ENCODE measurements around the gene SLC66A1. TPM values are rescaled to one million over a fixed set of nuclear protein-coding genes. Genes with fewer than 3 reads are reported as not detected.
A peak's percentile ranks its signal among the peaks of the same experiment; 100 is the strongest.

The SLC66A1 gene
- total RNA-seq, 2 donors from 2014 or later, result 11.4 to 12.0 TPM

GRCh38 chr1:19312782-19313635 is 883 bp downstream of the SLC66A1 start:
- peak overlapping the region; percentile 63 to 85 for H3K27ac ChIP-seq
- no peaks in the 10 kb centered on the region for H3K27me3 ChIP-seq (replicated peaks; ENCODE audit: insufficient read depth)
- peak overlapping the region; percentile 96 for H3K4me3 ChIP-seq
- H3K4me1 ChIP-seq (ENCODE audit: control insufficient read depth in 1 of 2, low read depth in 2 of 2), result peaks cover 28 to 34% of the 10 kb centered on the region in 2 donors
- DNase-seq (ENCODE audit: low spot score), result no peak
- no peak for TF ChIP-seq CTCF (IDR thresholded peaks at IDR 0.05)
- H3K36me3 ChIP-seq, result peaks cover 10% of the 10 kb centered on the region
- H3K9me3 ChIP-seq, result no peaks in the 10 kb centered on the region
- no peak for ATAC-seq (ENCODE audit: insufficient number of reproducible peaks, low FRiP score, low read depth)

- H3K27ac ChIP-seq, result no peak overlapping the region
- peaks cover 10% of the 10 kb centered on the region for H3K36me3 ChIP-seq
- peaks cover 28 to 34% of the 10 kb centered on the region in 2 donors for H3K4me1 ChIP-seq (ENCODE audit: control insufficient read depth in 1 of 2, low read depth in 2 of 2)
- no peaks in the 10 kb centered on the region for H3K9me3 ChIP-seq
- no peaks in the 10 kb centered on the region for H3K27me3 ChIP-seq (replicated peaks; ENCODE audit: insufficient read depth)
- peak overlapping the region; percentile 96 for H3K4me3 ChIP-seq
- no peak for ATAC-seq (ENCODE audit: insufficient number of reproducible peaks, low FRiP score, low read depth)
- no peak for TF ChIP-seq CTCF (IDR thresholded peaks at IDR 0.05)
- no peak for DNase-seq (ENCODE audit: low spot score)
These were observed 1.5 kb downstream of the SLC66A1 start for GRCh38 chr1:19313636-19313959.

DNA sequence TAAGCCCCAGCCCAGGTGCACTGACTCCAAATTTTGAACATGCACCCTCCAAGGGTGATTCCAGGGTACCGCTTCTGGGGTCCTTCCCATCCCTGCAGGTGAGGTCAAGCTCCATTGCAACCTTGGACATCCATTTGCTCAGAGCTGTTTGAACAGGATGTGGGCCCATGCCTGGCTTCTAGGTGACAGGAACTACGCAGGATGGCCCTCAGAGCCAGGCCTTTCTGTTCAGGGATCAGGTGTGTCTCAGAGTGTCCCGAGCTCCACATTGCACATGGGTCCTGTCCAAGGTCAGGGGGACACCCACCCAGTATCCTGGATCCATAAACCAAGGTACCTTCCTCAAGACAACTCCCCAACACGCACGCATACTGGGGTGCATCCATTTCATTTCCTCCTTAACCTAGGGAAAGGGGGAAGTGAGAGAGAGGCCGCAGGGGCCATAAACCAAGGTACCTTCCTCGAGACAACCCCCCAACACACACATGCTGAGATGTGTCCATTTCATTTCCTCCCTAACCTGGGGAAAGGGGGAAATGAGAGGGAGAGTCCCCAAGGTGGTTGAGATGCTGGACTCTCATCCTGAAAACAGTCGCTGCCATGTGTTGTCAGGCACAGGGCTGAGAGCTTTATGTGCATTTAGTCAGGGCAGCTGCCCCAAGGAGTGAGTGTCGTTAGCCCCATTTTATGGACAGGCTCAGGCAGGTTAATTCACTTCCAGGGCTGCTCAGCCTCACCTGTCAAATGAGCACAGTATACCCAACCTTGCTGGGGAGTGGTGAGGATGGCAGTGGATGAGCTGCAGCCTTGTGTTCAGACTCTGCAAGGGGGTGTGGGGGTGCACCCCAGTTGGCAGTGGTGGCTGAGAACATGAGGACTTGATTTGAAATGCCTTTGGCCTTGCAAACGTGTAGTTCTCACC is 2.1 kb downstream of the SLC66A1 start:
- no peak for ATAC-seq (ENCODE audit: insufficient number of reproducible peaks, low FRiP score, low read depth)
- Histone ChIP-seq H3K4me3 (no peak overlapping the region), H3K9me3 (no peaks in the 10 kb centered on the region), H3K36me3 (peaks cover 10% of the 10 kb centered on the region), H3K27ac (no peak overlapping the region), H3K27me3 (replicated peaks; ENCODE audit: insufficient read depth) (no peaks in the 10 kb centered on the region), H3K4me1 (ENCODE audit: control insufficient read depth in 1 of 2, low read depth in 2 of 2) (peaks cover 28 to 34% of the 10 kb centered on the region in 2 donors)
- DNase-seq (ENCODE audit: low spot score), result no peak
- no peak for TF ChIP-seq CTCF (IDR thresholded peaks at IDR 0.05)

- H3K9me3 ChIP-seq, result no peaks in the 10 kb centered on the region
- no peak overlapping the region for H3K27ac ChIP-seq
- DNase-seq (ENCODE audit: low spot score) (no peak), ATAC-seq (ENCODE audit: insufficient number of reproducible peaks, low FRiP score, low read depth) (no peak)
- H3K36me3 ChIP-seq, result peaks cover 10% of the 10 kb centered on the region
- TF ChIP-seq CTCF (IDR thresholded peaks at IDR 0.05), result no peak
- no peak overlapping the region for H3K4me3 ChIP-seq
- H3K4me1 ChIP-seq (ENCODE audit: control insufficient read depth in 1 of 2, low read depth in 2 of 2), result peaks cover 28 to 33% of the 10 kb centered on the region in 2 donors
- no peaks in the 10 kb centered on the region for H3K27me3 ChIP-seq (replicated peaks; ENCODE audit: insufficient read depth)
These were observed 3.5 kb downstream of the SLC66A1 start for GRCh38 chr1:19315378-19316198.
